PC-9 (cell line): Measurements from ENCODE around the gene GSC2.

Experiments used
- CTCF ChIP-seq: fragments of 200-600 bp; sonication (generic); conservative IDR thresholded peaks from 2 replicates; pipeline ENCODE4 v1.6.1; 2017; ENCODE audit warnings: mixed run types, antibody characterized with exemption, mild to moderate bottlenecking, moderate library complexity
- EZH2 ChIP-seq: fragments of 200-600 bp; sonication (generic); IDR thresholded peaks from 2 replicates; pipeline ENCODE4 v1.8.0; 2017; ENCODE audit warnings: antibody characterized with exemption, low read depth

- no peak for TF ChIP-seq EZH2
- no peak for TF ChIP-seq CTCF
Measured at GRCh38 chr22:19106886-19107729, 43.0 kb downstream of the GSC2 start.
